ENCODE measurements around the gene EFCAB6.

Gene EFCAB6

DNA sequence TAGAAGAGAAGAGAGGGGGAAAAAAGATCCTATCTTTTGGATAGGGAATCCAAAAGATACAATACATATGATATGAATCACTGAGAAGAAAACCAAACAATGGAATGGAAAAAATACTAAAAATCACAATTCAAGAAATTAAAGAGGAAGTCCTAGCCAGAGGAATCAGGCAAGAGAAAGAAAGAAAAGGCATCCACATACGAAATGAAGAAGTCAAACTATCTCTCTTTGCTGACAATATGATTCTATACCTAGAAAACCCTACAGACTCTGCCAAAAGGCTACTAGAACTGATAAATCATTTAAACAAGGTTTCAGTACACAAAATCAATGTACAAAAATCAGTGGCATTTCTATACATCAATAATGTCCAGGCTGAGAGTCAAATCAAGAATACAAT lies 91.4 kb downstream of the EFCAB6 start:
- TF ChIP-seq, protein P1, sequence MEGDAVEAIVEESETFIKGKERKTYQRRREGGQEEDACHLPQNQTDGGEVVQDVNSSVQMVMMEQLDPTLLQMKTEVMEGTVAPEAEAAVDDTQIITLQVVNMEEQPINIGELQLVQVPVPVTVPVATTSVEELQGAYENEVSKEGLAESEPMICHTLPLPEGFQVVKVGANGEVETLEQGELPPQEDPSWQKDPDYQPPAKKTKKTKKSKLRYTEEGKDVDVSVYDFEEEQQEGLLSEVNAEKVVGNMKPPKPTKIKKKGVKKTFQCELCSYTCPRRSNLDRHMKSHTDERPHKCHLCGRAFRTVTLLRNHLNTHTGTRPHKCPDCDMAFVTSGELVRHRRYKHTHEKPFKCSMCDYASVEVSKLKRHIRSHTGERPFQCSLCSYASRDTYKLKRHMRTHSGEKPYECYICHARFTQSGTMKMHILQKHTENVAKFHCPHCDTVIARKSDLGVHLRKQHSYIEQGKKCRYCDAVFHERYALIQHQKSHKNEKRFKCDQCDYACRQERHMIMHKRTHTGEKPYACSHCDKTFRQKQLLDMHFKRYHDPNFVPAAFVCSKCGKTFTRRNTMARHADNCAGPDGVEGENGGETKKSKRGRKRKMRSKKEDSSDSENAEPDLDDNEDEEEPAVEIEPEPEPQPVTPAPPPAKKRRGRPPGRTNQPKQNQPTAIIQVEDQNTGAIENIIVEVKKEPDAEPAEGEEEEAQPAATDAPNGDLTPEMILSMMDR (conservative IDR thresholded peaks at IDR 0.05; ENCODE audit: low read depth, low read length) = no peak
- no peak for DNase-seq (ENCODE audit: low read depth)
- no peak overlapping the region for H3K4me3 ChIP-seq (ENCODE audit: low read depth, low read length)

DNA sequence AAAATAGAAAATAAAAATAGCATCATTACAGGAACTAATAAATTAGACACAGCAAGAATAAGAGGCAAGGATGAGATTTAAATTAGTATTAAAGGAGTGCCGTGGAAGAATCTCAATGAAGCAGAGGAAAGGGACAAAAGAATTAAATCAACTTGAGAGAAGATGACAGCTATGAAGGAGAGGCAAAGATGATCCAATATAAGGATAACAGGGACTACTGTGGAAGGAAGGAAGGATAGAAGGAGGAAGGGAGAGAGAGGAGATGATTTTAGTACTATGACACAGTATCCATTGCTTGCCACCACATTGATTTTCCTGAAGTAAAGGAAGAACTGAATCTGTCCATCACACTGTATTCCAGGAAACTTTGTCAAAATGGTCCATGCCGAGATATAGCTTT lies 98.0 kb downstream of the EFCAB6 start:
- TF ChIP-seq, protein P1 (conservative IDR thresholded peaks at IDR 0.05; ENCODE audit: low read depth, low read length) = no peak
- H3K4me3 ChIP-seq (ENCODE audit: low read depth, low read length) = no peak overlapping the region
- no peak for DNase-seq (ENCODE audit: low read depth)

DNA sequence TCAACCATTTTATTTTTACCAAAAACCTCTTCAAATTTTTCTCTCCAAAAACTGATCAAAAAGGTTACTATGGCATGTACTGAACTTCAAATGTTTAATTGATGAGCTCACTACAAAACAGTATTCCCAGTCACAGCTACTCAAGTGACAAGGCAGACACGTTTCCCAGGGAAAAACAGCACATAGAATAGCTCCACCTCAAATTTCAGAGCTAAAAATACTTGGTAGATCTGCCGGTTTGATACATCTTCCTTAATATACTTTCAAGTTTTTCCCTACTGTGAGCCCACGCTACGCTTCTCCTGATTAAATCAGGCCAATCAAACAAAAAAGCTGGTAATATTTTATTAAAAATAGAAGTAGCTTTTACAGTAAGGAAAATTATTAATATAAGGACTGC lies 100.4 kb downstream of the EFCAB6 start:
- DNase-seq (ENCODE audit: low read depth) = no peak
- TF ChIP-seq, protein P1 (conservative IDR thresholded peaks at IDR 0.05; ENCODE audit: low read depth, low read length) = no peak

DNA sequence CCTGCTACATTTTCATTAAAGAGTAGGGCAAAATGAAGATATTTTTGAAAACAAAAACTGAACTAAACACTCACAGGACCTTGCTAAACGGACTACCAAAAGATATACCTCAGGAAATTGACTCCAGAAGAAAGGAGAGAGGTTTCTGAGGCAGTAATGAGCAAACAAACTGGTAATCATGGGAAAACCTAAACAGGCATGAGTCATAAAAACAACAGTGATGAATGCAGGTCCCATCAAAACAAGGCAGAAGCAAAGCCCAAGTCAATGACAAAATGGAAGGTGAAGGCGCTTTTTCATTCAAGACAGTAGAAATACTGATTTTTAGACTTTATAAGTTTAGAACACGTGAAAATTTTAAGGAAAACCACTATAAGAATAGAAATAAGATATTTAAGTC lies 104.5 kb downstream of the EFCAB6 start:
- DNase-seq (ENCODE audit: low read depth) = no peak
- no peak overlapping the region for H3K4me3 ChIP-seq (ENCODE audit: low read depth, low read length)
- TF ChIP-seq, protein P1 (conservative IDR thresholded peaks at IDR 0.05; ENCODE audit: low read depth, low read length) = no peak

More for the DNA sequence above, 100.4 kb downstream of the EFCAB6 start:
- H3K4me3 ChIP-seq (ENCODE audit: low read depth, low read length) = no peak overlapping the region

DNA sequence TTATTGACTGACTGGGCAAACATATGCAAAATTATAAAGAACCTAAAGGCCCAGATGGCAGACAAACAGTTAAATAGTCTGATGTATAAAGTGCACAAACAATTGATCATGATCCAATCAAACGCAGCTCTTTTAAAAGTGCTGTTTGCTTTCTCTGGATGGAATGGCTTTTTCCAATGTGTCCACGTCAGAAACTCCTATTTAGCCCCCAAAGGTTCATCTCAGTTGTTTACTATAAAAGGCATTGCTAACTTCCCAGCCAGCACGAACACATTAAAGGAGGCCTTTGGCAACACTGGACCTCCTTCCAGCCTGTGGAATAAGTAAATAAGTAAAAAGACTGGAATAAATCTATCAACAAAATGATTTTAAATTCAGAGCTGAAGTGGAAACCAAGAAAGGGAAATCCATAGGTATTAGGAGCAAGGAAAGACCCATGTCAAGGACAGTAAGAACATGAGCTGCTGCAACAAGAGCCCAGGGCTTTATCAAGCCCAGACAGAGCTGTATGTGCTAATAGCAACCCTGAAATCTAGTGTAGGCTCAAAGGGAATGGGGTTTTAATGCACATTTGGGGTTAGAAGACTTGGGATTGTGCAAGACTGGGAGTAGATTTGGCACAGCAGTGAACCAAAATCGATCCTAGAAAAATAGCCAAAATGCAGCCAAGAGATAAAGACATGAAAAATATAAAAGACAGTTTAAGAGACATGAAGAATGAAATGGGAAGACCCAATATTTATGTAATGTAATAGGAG lies 105.4 kb downstream of the EFCAB6 start:
- DNase-seq (ENCODE audit: low read depth) = no peak
- H3K4me3 ChIP-seq (ENCODE audit: low read depth, low read length) = no peak overlapping the region
- TF ChIP-seq, protein P1 (conservative IDR thresholded peaks at IDR 0.05; ENCODE audit: low read depth, low read length) = no peak

DNA sequence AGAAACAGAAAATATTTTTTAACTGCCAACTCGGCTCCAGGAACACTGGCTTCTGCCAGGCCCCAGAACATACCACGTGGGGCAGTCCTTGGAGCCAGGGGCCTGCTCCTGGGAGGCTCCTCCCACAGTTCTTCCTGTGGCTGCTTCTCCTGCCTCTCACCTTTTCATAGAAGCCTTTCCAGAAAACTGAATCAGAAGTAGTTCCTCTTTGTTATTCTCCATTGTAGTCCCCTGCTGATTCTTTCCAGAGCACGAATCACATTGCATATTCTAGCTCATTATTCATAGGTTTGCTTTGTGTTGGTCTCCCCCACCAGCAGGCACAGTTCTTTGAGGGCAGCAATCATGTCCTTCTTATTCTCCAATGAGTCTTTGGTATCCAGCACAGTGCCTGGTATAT lies 106.0 kb downstream of the EFCAB6 start:
- DNase-seq (ENCODE audit: low read depth) = no peak
- H3K4me3 ChIP-seq (ENCODE audit: low read depth, low read length) = no peak overlapping the region
- TF ChIP-seq, protein P1 (conservative IDR thresholded peaks at IDR 0.05; ENCODE audit: low read depth, low read length) = no peak

DNA sequence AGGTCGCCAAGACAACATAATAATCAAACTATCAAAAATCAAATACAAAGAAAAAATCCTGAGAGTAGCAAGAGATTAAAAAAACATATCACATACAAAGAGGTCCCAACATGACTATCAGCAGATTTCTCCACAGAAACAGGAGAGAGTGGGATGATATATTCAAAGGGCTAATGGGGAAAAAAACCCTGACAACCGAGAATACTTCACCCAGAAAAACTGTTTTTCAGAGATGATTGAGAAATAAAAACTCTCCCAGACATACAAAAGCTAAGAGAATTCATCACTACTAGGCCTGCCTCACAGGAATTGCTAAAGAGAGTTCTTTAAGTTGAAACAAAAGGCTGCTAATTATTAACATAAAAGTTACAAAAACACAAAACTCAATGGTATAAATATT lies 108.1 kb downstream of the EFCAB6 start:
- DNase-seq (ENCODE audit: low read depth) = no peak
- TF ChIP-seq, protein P1 (conservative IDR thresholded peaks at IDR 0.05; ENCODE audit: low read depth, low read length) = no peak
- no peak overlapping the region for H3K4me3 ChIP-seq (ENCODE audit: low read depth, low read length)
